Psoas muscle (tissue), 8 donors: ENCODE results near the gene GAPDH. TPM values are rescaled to one million over a fixed set of nuclear protein-coding genes. Genes with fewer than 3 reads are reported as not detected.
"Not testable (repeated sequence)": the region's sequence is repeated elsewhere in the genome, so short reads cannot be mapped to it uniquely, and the experiment has no call there.

ENCODE experiments used
- ATAC-seq, 4 donors: fragments of 200-7000 bp; cut with Tn5 transposase; one replicate each; pipeline ENCODE4 v1.9.1; 2020; ENCODE audit warnings: moderate library complexity in 3 of 4, mild to moderate bottlenecking in 2 of 4
- DNase-seq, 2 donors: peaks; one replicate each; pipeline ENCODE4 v3.0.0-alpha.2; 2020
- H3K27ac ChIP-seq: fragments of 200-600 bp; one replicate; pipeline ENCODE4 v1.8.0; 2022
- H3K27me3 ChIP-seq, 3 donors: fragments of 200-600 bp in 1 of 3; one replicate each; pipeline versions ENCODE4 v1.6.1 to v1.8.0; 2013 to 2022; ENCODE audit warnings: low read length in 2 of 3, mild to moderate bottlenecking in 2 of 3, moderate library complexity in 1 of 3; ENCODE audit not compliant: insufficient read depth in 3 of 3
- H3K36me3 ChIP-seq, 2 donors: fragments of 200-600 bp in 1 of 2; one replicate each; pipeline versions ENCODE4 v1.6.1 to v1.8.0; 2013 to 2022; ENCODE audit warnings: low read depth in 1 of 2, mild to moderate bottlenecking in 1 of 2, moderate library complexity in 1 of 2; ENCODE audit not compliant: insufficient read depth in 1 of 2
- H3K4me1 ChIP-seq: fragments of 200-600 bp; one replicate; pipeline ENCODE4 v1.8.0; 2022
- H3K4me3 ChIP-seq: fragments of 200-600 bp; one replicate; pipeline ENCODE4 v1.8.0; 2022; ENCODE audit warnings: mild to moderate bottlenecking
- H3K9me3 ChIP-seq: fragments of 200-600 bp; one replicate; pipeline ENCODE4 v1.8.0; 2022
- WGBS, 3 donors: extraction: QIAGEN DNeasy Blood & Tissue Kit; methylation state at CpG; one replicate each; pipeline versions ENCODE4 v1.1.6 to v1.1.7; 2013; 5-methylcytosine and 5-hydroxymethylcytosine counted together
- intact Hi-C, 2 donors: fragments of 100-400 bp; cut with DNase I; formaldehyde crosslinking; loops; one replicate each; pipeline versions ENCODE4 v1.11.0 to v1.14.2; 2022
- polyA plus RNA-seq, 3 donors: library from polyadenylated mRNA; stranded (reverse); fragments of 200-250 nt; gene quantifications; one replicate each; pipeline ENCODE4 v1.2.3, GENCODE V29; 2013
- total RNA-seq, 4 donors: library from RNA; stranded (reverse); fragmentation: NEBNext Ultra II Directional in 2 of 4; extraction: Animal tissue kit (Norgen Biotek cat#: 25700) in 2 of 4; gene quantifications; one replicate each; pipeline versions ENCODE4 v1.2.1 to v1.2.4, GENCODE V29; 2021 to 2023
- TF ChIP-seq, protein P1 (sequence below): fragments of 200-600 bp; IDR thresholded peaks from one replicate; pipeline ENCODE4 v1.8.0; 2022; ENCODE audit warnings: antibody characterized with exemption
- donor health status: healthy with polysubstance abuse.
- donor health status: DM: no; HTN: no; CAD: no; lungs with moderate emphysema.
- donor health status: Bipolar disorder and iron deficiency.
- donor health status: healthy.
- donor health status: DM: yes; HTN: yes; CAD: no.
- donor health status: DM: no; HTN: no; CAD: no.
- donor health status: DM: no; HTN: no; CAD: no.
- donor health status: DM: yes; HTN: yes; CAD: no.

Gene GAPDH
- total and polyA plus RNA-seq, 7 donors = 7,136 to 18,891 (median 10,253) TPM

DNA sequence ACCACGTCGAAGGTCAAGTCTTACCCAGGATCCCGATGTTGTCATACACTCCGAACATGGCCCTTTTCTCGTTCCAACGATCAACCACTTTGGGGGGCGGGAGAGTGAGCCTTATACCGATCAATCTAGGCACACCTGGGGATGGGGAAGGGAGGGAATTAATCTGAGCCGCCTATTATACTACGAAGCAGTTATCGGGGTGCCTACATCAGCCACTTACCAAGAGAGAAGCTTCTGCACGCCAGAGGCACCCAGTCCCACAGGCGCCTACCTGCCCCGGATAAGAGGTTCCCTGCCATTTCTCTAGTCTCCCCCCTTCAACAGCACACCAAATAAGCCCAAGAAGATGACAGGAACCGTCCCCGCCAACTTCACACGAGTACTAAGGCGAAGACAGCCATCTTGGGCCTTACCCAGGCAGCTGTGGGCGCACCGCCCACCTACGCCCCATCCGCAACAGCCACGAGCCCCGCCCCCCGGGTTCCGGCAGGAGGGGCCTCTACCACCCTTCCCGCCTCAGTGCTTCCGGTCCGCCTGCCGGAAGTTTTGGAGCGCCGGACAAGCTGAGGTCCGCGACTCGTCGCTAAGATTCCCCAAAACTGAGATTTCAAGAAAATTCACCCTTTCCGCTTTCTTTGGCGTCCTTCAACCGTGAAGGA, 41.4 kb upstream of the GAPDH start, which contains the start of gene MRPL51:
TSS of gene MRPL51 (minus strand) at position 425 of the 659 bp plus-strand sequence. CDS start at position 299, 126 bp downstream.
- intact Hi-C loops = loop anchor here in 1 of 2 donors (1.0 to 10.0 kb wide), 3 partner anchors 23 to 192 kb away; partner anchors contain the start of genes GAPDH, VAMP1 and ZNF384
- Histone ChIP-seq H3K27me3 (no peaks in the 10 kb centered on the region), H3K4me3 (peak within 1 kb of the TSS; percentile 89), H3K9me3 (no peaks in the 10 kb centered on the region), H3K36me3 (peaks cover 6 to 48% of the 10 kb centered on the region in 2 donors), H3K27ac (peak within 1 kb of the TSS; percentile 99), H3K4me1 (peaks cover 21% of the 10 kb centered on the region)
- WGBS, 3 donors = 0 to 1% (median 1%) methylated on average over 38 to 39 of the region's 39 CpGs
- peak; percentile 98 to 99 for DNase-seq
- ATAC-seq = peak; percentile 94 to 96 (median 96)
- TF ChIP-seq, protein P1, sequence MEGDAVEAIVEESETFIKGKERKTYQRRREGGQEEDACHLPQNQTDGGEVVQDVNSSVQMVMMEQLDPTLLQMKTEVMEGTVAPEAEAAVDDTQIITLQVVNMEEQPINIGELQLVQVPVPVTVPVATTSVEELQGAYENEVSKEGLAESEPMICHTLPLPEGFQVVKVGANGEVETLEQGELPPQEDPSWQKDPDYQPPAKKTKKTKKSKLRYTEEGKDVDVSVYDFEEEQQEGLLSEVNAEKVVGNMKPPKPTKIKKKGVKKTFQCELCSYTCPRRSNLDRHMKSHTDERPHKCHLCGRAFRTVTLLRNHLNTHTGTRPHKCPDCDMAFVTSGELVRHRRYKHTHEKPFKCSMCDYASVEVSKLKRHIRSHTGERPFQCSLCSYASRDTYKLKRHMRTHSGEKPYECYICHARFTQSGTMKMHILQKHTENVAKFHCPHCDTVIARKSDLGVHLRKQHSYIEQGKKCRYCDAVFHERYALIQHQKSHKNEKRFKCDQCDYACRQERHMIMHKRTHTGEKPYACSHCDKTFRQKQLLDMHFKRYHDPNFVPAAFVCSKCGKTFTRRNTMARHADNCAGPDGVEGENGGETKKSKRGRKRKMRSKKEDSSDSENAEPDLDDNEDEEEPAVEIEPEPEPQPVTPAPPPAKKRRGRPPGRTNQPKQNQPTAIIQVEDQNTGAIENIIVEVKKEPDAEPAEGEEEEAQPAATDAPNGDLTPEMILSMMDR = no peak

DNA sequence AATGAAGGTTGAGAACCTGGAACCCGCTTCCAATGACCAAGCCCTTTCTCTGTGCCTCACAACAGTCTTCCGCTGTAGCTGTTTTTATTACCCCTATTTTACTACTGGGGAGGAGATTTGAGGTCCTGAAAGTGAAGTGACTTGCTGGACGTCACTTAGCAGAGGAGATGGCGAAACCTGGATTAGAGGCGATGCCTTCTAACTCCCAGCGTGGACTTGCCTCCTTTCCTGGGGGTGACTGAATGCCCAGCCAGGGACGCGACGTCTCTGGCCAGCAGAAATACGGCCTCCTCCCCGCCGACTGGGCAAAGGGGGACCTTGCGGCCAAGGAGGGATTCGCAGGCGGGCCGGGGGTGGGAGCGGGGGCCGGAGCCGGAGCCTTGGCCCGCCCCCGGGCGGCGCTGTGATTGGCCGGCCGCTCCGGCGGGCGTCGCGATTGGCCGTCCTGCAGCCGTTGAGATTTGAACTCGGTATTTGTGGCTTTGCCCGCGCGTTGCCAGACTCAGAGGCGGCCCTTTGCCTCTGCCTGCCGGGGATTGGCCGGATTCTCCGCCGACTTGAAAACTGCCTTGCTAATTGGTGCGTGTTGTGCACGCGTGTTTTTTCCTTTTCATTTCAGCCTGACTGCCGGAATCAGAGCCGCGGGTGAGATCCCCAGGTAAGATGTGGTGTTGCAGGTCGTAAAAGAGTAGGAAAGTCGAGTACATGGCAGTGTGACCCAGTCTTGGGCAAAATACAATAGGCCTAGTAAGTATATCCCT, 40.6 kb upstream of the GAPDH start, which contains the start of gene NCAPD2:
TSS of gene NCAPD2 (plus strand) at position 606 of the 761 bp plus-strand sequence. CDS start 997 bp downstream, outside the sequence.
- Histone ChIP-seq H3K27me3 (no peaks in the 10 kb centered on the region), H3K4me1 (peaks cover 21% of the 10 kb centered on the region), H3K4me3 (peak within 1 kb of the TSS; percentile 89), H3K27ac (peak within 1 kb of the TSS; percentile 99), H3K36me3 (peaks cover 6 to 56% of the 10 kb centered on the region in 2 donors), H3K9me3 (no peaks in the 10 kb centered on the region)
- DNase-seq = peak; percentile 94 to 97
- intact Hi-C loops = loop anchor here in 1 of 2 donors (1.0 to 10.0 kb wide), 3 partner anchors 23 to 191 kb away; partner anchors contain the start of genes GAPDH, VAMP1 and ZNF384
- TF ChIP-seq, protein P1 = peak; percentile 22
- ATAC-seq = peak; percentile 94
- 0 to 1% (median 1%) methylated on average over 47 to 49 of the region's 49 CpGs for WGBS, 3 donors

DNA sequence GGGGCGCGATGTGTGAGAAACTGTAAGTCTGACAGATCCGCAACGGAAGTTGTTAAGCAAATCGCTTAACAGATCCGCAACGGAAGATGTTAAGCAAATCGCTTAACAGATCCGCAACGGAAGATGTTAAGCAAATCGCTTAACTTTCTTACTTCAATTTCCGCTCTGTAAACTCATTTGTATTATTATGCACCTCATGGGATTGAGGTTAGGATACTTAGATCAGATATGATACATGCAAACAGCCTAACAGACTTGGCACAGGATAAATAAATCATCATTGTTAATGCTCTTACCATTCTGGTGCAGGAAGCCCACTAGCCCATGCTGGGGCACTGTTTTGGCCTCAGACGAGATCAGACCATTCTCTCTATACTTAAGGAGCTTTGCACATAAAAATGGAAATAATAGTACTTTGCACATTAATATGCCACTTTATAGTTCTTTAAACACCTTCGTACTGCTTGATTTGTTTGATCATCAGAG, 40.0 kb upstream of the GAPDH start:
- Histone ChIP-seq H3K4me1 (peaks cover 21% of the 10 kb centered on the region), H3K27me3 (no peaks in the 10 kb centered on the region), H3K4me3 (peak overlapping the region; percentile 89), H3K36me3 (peaks cover 6 to 62% of the 10 kb centered on the region in 2 donors), H3K9me3 (no peaks in the 10 kb centered on the region), H3K27ac (peak overlapping the region; percentile 99)
- WGBS, 3 donors = 1 to 2% (median 2%) methylated on average over 14 of the region's 14 CpGs
- ATAC-seq (no peak), DNase-seq (no peak)
- intact Hi-C loops = loop anchor here in 1 of 2 donors (5.0 to 10.0 kb wide), 2 partner anchors 38 to 190 kb away; partner anchors contain the start of genes GAPDH and ZNF384
- TF ChIP-seq, protein P1 = no peak

DNA sequence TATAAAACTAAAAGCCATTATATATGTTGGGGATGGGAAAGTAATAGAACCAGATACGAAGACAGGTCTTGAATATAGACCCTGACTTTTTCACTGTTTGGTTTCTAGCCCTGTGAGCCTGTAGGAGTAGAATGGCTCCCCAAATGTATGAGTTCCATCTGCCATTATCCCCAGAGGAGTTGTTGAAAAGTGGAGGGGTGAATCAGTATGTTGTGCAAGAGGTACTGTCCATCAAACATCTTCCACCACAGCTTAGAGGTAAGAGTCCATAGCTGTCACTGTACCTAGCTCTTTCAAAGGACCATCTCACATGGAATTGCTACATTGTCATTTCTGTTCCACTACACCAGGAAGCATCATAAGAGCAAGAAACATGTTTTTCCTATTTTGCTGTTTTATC, 39.3 kb upstream of the GAPDH start:
- Histone ChIP-seq H3K27ac (no peak overlapping the region), H3K27me3 (no peaks in the 10 kb centered on the region), H3K9me3 (no peaks in the 10 kb centered on the region), H3K4me1 (peaks cover 21% of the 10 kb centered on the region), H3K36me3 (peaks cover 6 to 69% of the 10 kb centered on the region in 2 donors), H3K4me3 (peak overlapping the region; percentile 89)
- ATAC-seq (no peak), DNase-seq (no peak)
- intact Hi-C loops = loop anchor here in 1 of 2 donors (5.0 to 10.0 kb wide), 2 partner anchors 37 to 190 kb away; partner anchors contain the start of genes GAPDH and ZNF384
- WGBS, 3 donors = 46 to 50% (median 48%) methylated on average over 1 of the region's 1 CpG
- TF ChIP-seq, protein P1 = no peak

DNA sequence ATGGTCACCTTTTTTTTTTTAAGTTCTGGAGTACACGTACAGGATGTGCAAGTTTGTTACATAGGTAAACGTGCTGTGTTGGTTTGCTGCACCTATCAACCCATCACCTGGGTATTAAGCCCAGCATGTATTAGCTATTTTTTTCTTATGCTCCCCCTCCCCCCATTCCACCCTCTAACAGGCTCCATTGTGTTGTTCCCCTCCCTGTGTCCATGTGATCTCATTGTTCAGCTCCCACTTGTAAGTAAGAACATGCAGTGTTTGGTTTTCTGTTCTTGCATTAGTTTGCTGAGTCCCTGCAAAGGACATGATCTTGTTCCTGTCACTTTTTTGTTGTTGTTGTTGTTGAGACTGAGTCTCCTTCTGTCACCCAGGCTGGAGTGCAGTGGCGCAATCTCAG, 37.0 kb upstream of the GAPDH start:
- ATAC-seq, DNase-seq, H3K4me3 ChIP-seq, H3K9me3 ChIP-seq, H3K27me3 ChIP-seq, H3K27ac ChIP-seq: not testable (repeated sequence)
- WGBS, 3 donors = 80 to 88% (median 83%) methylated on average over 3 of the region's 3 CpGs
- intact Hi-C loops = loop anchor here in 1 of 2 donors (10.0 kb wide), 1 partner anchor 188 kb away; the partner anchor contains the start of gene ZNF384
- H3K4me1 ChIP-seq = peaks cover 18% of the 10 kb centered on the region
- peaks cover 2 to 60% of the 10 kb centered on the region in 2 donors for H3K36me3 ChIP-seq
